ENCODE measurements around the gene ADGRB3. TPM values are rescaled to one million over a fixed set of nuclear protein-coding genes. Genes with fewer than 3 reads are reported as not detected.

ADGRB3 gene
- total RNA-seq, 1 donor from 2014 or later: 1.5 TPM

GRCh38 chr6:69293471-69293870 is 658.4 kb downstream of the ADGRB3 start:
- TF ChIP-seq EZH2 (IDR thresholded peaks at IDR 0.05) (no peak), CTCF (IDR thresholded peaks at IDR 0.05) (no peak), EZH2phosphoT487 (IDR thresholded peaks at IDR 0.05) (no peak)

GRCh38 chr6:69294407-69294806 is 659.3 kb downstream of the ADGRB3 start:
- Mint-ChIP-seq H3K4me1 (no peaks in the 10 kb centered on the region), H3K36me3 (no peaks in the 10 kb centered on the region), H3K27ac (no peak overlapping the region), H3K4me3 (no peak overlapping the region), H3K9me3 (no peaks in the 10 kb centered on the region), H3K27me3 (ENCODE audit: insufficient read depth, low read depth) (no peaks in the 10 kb centered on the region)
- no peaks in the 10 kb centered on the region for H3K27me3 ChIP-seq
- H2AFZ ChIP-seq (replicated peaks): no peak overlapping the region
- no peaks in the 10 kb centered on the region for H3F3A ChIP-seq (ENCODE audit: low read depth)
- no peak for TF ChIP-seq EZH2 (IDR thresholded peaks at IDR 0.05)
- TF ChIP-seq CTCF (IDR thresholded peaks at IDR 0.05): no peak
- TF ChIP-seq EZH2phosphoT487 (IDR thresholded peaks at IDR 0.05): no peak
- no peak overlapping the region for H3K27ac ChIP-seq
- H3K36me3 ChIP-seq: no peaks in the 10 kb centered on the region
- DNase-seq (ENCODE audit: low spot score): no peak
- no peaks in the 10 kb centered on the region for H3K9me3 ChIP-seq (ENCODE audit: low read depth)
- H3K4me2 ChIP-seq: no peak overlapping the region
- H3K9ac ChIP-seq: no peak overlapping the region
- no peaks in the 10 kb centered on the region for H3K4me1 ChIP-seq
- H3K79me2 ChIP-seq (ENCODE audit: low read depth): no peaks in the 10 kb centered on the region
- no peaks in the 10 kb centered on the region for H4K20me1 ChIP-seq (ENCODE audit: low read depth)
- H3K4me3 ChIP-seq: no peak overlapping the region

More at GRCh38 chr6:69293471-69293870, 658.4 kb downstream of the ADGRB3 start:
- Histone ChIP-seq H4K20me1 (ENCODE audit: low read depth) (no peaks in the 10 kb centered on the region), H3F3A (ENCODE audit: low read depth) (no peaks in the 10 kb centered on the region), H3K4me3 (no peak overlapping the region), H3K27me3 (no peaks in the 10 kb centered on the region), H3K4me1 (no peaks in the 10 kb centered on the region), H3K9ac (no peak overlapping the region), H3K79me2 (ENCODE audit: low read depth) (no peaks in the 10 kb centered on the region), H3K36me3 (no peaks in the 10 kb centered on the region), H3K4me2 (no peak overlapping the region), H3K9me3 (ENCODE audit: low read depth) (no peaks in the 10 kb centered on the region), H3K27ac (no peak overlapping the region), H2AFZ (replicated peaks) (peak overlapping the region; percentile 50)
- H3K27ac Mint-ChIP-seq: no peak overlapping the region
- no peaks in the 10 kb centered on the region for H3K4me1 Mint-ChIP-seq
- H3K27me3 Mint-ChIP-seq (ENCODE audit: insufficient read depth, low read depth): no peaks in the 10 kb centered on the region
- no peak for DNase-seq (ENCODE audit: low spot score)
- no peaks in the 10 kb centered on the region for H3K9me3 Mint-ChIP-seq
- H3K36me3 Mint-ChIP-seq: no peaks in the 10 kb centered on the region
- H3K4me3 Mint-ChIP-seq: no peak overlapping the region

GRCh38 chr6:69294862-69295261 is 659.8 kb downstream of the ADGRB3 start:
- Mint-ChIP-seq H3K27me3 (ENCODE audit: insufficient read depth, low read depth) (no peaks in the 10 kb centered on the region), H3K27ac (no peak overlapping the region), H3K4me3 (no peak overlapping the region), H3K36me3 (no peaks in the 10 kb centered on the region), H3K9me3 (no peaks in the 10 kb centered on the region), H3K4me1 (no peaks in the 10 kb centered on the region)
- Histone ChIP-seq H3K4me3 (no peak overlapping the region), H3K27ac (no peak overlapping the region), H3K4me1 (no peaks in the 10 kb centered on the region), H2AFZ (replicated peaks) (no peak overlapping the region), H3K36me3 (no peaks in the 10 kb centered on the region), H3K27me3 (no peaks in the 10 kb centered on the region), H3F3A (ENCODE audit: low read depth) (no peaks in the 10 kb centered on the region), H4K20me1 (ENCODE audit: low read depth) (no peaks in the 10 kb centered on the region), H3K79me2 (ENCODE audit: low read depth) (no peaks in the 10 kb centered on the region), H3K4me2 (no peak overlapping the region), H3K9ac (no peak overlapping the region), H3K9me3 (ENCODE audit: low read depth) (no peaks in the 10 kb centered on the region)
- no peak for TF ChIP-seq CTCF (IDR thresholded peaks at IDR 0.05)
- no peak for TF ChIP-seq EZH2 (IDR thresholded peaks at IDR 0.05)
- TF ChIP-seq EZH2phosphoT487 (IDR thresholded peaks at IDR 0.05): no peak
- DNase-seq (ENCODE audit: low spot score): no peak

Data from neural progenitor cell (in vitro differentiated cells).